Hematopoietic multipotent progenitor cell treated with erythropoietin and hydrocortisone succinate and interleukin-3 and kit ligand, for 6 days (in vitro differentiated cells): Measurements from ENCODE around the gene ARL8B.
"Not testable (repeated sequence)": the region's sequence is repeated elsewhere in the genome, so short reads cannot be mapped to it uniquely, and the experiment has no call there.

ENCODE experiments used
- DNase-seq: peaks from one replicate; pipeline ENCODE4 v3.0.0-alpha.2; 2015

ARL8B gene

GRCh38 chr3:5149306-5149880 lies 27.3 kb downstream of the ARL8B start:
- DNase-seq, result no peak

DNA sequence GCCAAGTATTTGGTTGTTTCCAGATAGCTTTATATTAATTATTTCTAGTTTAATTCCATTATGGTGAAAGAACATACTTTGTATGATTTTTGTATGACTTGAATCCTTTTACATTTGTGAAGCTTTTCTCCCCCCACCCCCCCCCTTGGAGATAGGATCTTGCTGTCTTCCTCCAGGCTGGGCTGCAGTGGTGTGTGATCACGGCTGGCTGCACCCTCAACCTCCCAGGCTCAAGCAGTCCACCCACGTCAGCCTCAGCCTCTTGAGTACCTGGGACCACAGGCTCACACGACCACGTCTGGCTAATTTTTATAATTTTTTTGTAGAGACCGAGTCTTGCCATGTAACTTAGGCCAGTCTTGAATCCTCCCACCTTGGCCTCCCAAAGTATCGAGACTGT lies 29.5 kb downstream of the ARL8B start:
- DNase-seq, result no peak

DNA sequence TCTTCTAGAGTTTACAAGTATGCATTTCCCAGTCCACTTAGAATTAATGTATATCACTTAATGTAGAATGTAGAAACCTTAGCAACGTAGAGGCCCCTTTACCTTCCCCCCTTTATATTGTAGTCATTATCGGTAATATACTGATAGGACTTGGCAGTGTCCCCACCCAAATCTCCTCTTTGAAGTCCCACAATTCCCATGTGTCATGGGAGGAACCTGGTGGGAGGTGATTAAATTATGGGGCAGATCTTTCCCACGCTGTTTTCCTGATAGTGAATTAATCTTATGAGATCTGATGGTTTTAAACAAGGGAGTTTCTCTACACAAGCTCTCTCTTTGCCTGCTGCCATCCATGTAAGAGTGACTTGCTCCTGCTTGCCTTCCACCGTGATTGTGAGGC lies 31.0 kb downstream of the ARL8B start:
- DNase-seq, result peak; percentile 20

DNA sequence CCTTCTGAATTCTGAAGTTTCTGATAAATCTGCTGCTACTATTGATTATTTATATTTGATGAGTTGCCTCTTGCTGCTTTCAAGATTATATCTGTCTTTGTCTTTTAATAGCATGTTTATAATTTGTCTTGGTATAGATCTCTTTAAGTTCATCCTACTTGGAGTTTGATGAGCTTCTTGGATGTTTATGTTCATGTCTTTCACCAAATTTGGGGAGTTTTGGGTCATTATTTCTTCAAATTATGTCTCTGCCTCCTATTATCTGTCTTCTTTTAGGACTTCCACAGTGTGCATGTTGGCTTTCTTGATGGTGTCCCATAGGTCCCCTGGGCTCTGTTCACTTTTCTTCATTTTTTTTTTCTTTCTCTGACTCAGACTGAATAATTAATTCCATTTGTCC lies 33.1 kb downstream of the ARL8B start:
- no peak for DNase-seq

- DNase-seq, result no peak
These were observed 38.2 kb downstream of the ARL8B start for GRCh38 chr3:5160321-5160720.

DNA sequence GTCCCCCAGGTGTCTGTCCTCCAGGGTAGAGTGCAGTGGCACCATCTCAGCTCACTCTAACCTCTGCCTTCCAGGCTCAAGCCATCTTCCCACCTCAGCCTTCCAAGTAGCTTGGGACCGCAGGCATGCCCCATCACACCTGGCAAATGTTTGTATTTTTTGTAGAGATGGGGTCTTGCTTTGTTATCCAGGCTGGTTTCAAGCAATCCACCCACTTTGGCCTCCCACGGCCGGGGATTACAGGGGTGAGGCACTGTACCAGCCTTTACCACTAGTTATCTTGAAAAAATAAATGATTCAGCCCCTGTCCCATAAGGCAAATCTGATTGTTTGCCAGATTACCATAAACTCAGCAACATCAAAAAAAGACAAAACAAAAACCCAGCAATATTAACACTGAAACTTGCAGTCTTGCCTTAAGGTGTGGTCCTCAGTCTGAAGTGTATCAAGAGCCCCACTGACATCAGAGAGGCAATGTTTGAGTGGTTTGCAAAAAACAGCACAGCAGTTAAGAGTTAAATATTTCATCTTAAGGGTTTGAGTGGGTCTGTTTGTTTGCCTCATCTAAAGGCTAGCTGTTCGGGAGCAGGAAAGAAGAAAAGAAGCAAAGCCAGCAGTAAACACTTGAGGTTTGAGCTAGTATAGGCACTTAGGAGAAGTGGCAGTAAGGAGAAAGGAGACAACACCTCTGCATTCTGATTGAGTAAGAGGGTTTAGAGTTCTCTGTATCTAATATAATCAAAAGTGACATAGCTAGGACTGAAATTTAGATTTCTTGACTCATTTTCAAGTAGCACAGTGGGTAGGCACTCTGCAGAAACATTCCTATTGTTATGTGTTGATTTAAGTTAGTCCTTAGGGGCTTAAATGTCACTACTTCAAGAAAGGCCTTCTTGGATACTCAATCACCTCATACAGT lies 39.1 kb downstream of the ARL8B start:
- no peak for DNase-seq

DNA sequence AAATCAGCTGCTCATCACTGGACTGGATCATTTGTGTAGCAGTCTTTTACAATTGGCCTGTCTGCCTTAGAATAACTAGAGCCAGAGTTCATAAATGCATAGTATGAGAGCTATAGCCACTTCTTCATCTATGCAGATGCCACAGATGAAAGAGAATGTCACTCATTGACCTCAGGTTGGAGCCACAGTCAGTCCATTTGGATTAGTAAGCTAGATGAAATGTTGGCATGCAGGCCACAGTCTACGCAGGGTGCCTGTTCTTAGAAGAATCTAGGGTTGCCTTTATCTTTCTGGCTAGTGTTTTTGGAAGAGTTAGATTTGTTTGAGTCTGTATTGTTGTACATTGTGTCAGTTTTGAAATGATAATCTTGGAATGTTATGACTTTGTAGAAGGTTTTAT lies 40.0 kb downstream of the ARL8B start:
- no peak for DNase-seq

GRCh38 chr3:5165698-5166097 lies 43.6 kb downstream of the ARL8B start:
- DNase-seq, result no peak

- no peak for DNase-seq
These were observed 44.8 kb downstream of the ARL8B start for GRCh38 chr3:5166846-5167245.

DNA sequence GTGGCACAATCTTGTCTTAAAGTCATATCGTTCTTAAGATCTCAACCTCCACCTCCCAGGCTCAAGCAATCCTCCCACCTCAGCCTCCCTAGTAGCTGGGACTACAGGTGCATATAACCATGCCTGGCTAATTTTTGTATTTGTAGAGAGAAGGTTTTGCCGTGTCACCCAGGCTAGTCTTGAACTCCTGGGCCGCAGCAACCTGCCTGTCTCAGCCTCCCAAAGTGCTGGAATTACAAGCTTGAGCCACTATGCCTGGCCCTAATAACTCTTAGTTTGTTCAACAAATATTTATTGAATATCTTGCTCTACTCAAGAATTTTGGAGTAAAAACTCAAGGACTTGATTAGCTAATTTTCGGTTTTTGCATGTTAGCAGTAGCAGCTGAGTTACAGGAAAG lies 46.0 kb downstream of the ARL8B start:
- DNase-seq, result no peak

GRCh38 chr3:5169807-5170206 lies 47.7 kb downstream of the ARL8B start:
- DNase-seq, result no peak

DNA sequence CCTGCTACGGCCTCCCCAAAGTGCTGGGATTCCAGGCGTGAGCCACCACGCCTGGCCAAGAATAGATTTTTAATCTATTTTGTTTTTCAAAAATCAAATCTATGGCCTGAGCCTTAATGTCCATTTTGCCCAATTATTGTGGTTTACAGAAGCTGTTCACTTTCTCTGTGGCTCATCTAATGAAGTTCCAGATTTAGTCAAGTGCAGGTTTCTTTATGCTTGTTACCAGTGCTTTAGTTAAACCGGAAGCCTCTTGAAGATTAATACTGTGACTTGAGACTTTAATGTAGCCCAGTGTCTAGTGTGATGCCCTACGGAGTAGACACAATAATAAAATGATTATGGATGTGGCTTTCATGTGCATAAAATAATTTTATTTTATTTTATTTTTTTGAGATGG lies 48.9 kb downstream of the ARL8B start:
- DNase-seq, result no peak

DNA sequence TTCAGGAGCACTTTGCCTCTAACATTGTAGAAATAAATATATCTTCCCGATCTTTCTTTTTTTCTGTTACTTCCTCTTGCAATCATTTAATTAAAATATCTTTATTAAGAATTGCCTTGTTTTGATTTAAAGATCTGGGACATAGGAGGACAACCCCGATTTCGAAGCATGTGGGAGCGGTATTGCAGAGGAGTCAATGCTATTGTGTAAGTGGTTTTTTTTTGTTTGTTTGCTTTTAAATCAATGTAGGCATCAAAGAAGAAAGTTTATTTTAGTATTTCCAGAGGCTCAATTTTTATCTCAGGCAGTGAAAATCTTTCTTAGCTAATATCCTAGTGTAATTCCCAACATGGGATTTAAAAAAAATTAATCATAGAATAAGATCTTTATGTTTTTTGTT lies 49.9 kb downstream of the ARL8B start:
- no peak for DNase-seq

DNA sequence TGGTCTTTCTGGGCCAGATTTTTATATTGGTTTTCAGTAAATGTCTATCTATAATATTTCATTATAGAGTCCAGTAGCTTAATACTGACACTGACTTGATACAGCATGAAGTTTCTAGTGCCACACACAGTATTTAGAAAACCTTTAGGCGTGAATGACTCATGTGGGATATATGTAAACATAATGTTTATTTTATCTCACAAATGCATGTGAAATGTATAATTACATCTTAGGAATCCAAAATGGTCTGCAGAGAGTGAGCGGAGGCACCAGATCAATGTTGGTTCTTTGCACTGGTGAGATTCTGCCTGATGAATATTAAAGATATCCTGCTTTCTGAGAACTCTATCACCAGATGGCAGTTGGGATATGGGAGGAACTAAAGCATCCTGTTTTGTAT lies 56.9 kb downstream of the ARL8B start:
- not testable (repeated sequence) for DNase-seq

GRCh38 chr3:5181469-5182141 lies 59.5 kb downstream of the ARL8B start:
- peak; percentile 35 for DNase-seq

GRCh38 chr3:5183714-5184113 lies 61.6 kb downstream of the ARL8B start:
- not testable (repeated sequence) for DNase-seq

- peak; percentile 51 for DNase-seq
These were observed 62.4 kb downstream of the ARL8B start for GRCh38 chr3:5184499-5184898.

GRCh38 chr3:5185093-5185673 lies 63.1 kb downstream of the ARL8B start:
- peak; percentile 23 for DNase-seq

GRCh38 chr3:5186089-5186857 lies 64.2 kb downstream of the ARL8B start:
- peak; percentile 70 for DNase-seq

DNA sequence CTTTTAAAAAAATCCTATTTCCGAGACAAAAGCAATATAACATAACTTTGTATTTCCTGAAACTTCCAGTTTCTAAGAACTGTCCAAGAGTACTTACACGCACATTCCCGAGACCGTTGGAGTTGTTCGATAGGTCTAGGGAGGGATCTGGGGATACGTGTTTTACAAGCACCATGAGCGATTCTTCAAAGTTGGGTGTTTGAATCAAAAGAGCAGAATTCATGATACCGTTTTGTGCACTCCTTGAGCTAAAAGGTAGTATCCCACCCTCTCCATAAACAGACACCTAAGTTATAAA lies 64.7 kb downstream of the ARL8B start:
- peak; percentile 56 for DNase-seq

DNA sequence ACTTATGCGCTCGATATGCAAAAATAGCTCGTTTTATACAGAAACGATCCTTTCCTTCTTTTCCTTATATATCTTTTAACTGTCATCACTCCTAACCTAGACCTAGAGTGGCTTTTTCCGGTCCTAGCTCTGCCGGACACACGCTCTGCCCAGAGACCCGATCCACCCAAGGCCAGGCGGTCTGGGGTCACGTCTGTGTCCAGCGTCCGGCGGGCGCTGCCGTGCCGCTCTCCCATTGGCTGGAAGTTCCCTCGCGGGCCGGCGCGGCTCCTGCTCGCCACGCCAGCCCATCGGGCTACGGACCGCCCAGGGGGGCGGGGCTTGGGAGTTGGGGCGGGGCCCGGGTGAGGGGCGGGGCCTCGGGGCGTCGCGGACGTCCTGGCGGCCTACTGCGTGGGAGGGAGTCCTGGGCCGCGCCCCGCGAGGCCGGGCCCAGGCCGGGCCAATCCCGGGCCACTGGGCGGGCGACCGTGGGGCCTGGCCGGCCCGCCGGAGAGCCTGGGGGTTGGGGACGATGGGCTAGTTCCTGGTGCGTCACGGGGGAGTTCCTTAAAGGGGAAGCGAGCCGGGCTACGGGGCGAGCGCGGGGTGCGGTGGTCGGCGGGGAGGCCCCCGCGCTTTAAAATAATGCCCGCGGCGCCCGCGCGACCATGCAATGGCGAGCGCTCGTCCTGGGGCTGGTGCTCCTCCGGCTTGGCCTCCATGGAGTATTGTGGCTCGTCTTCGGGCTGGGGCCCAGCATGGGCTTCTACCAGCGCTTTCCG lies 65.2 kb downstream of the ARL8B start, which contains the start of gene EDEM1:
TSS of gene EDEM1 (plus strand) at position 552 of the 764 bp plus-strand sequence. CDS start at position 651, 99 bp downstream.
- DNase-seq, result peak; percentile 96

GRCh38 chr3:5187920-5188418 lies 65.9 kb downstream of the ARL8B start:
- peak; percentile 45 for DNase-seq
